ENCODE data around the gene INO80B. TPM values are rescaled to one million over a fixed set of nuclear protein-coding genes. Genes with fewer than 3 reads are reported as not detected.
"Not testable (repeated sequence)": the region's sequence is repeated elsewhere in the genome, so short reads cannot be mapped to it uniquely, and the experiment has no call there.

The INO80B gene
- total RNA-seq, 1 donor from 2014 or later = 54.5 TPM

- H3K27me3 Mint-ChIP-seq, H3K9me3 Mint-ChIP-seq, DNase-seq: not testable (repeated sequence)
- peak overlapping the region; percentile 94 for H3K4me3 Mint-ChIP-seq
- H3K4me1 Mint-ChIP-seq = peaks cover 23% of the 10 kb centered on the region
- peak overlapping the region; percentile 96 for H3K27ac Mint-ChIP-seq
- peaks cover 17% of the 10 kb centered on the region for H3K36me3 Mint-ChIP-seq (ENCODE audit: low read depth)
- intact Hi-C loops (cut with micrococcal nuclease) = loop anchor here (1.0 to 5.0 kb wide), 4 partner anchors 28 to 273 kb away; partner anchors contain the start of genes BOLA3, CCDC142 and TTC31
These were observed 34.3 kb upstream of the INO80B start for GRCh38 chr2:74420443-74421103.

DNA sequence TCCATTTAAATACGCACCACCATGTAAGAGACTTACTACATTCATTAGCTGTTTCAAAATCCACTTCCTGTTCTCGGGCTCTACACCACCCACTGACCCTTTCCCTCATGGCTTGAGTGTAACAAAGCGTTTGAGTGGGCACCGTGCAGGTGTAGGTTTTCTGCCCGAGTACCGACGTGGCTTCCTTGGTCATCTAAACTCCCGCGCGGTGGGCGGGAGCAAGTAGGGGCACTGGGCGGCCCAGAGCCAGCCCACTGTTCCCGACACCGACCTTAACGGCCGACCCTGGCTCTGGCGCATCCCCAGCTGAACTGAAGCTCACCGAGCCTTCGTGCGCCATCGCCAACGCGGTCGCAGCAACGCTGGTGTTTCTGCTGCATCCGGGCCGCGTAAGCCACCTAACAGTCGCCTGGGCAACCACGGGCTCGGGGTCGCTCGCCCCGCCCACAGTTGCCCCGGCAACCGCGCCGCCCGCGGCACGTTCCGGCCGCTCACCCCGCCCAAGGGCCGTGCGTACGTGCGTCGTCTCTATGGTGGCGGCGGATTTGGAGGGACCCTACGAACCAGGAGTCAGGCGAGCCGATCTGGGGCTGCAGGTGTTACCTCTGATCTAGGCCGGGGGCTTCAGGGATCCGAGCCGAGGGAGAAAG, 33.5 kb upstream of the INO80B start, which contains the start of the genes C2orf81 and WDR54:
TSS of gene C2orf81 (minus strand) at position 399 of the 650 bp plus-strand sequence. CDS start at position 340, 59 bp downstream.
TSS of gene WDR54 (plus strand) at position 510 of the 650 bp plus-strand sequence. CDS start 424 bp downstream, outside the sequence.
- peaks cover 2% of the 10 kb centered on the region for H3K27me3 Mint-ChIP-seq
- intact Hi-C loops (cut with micrococcal nuclease) = loop anchor here (1.0 to 5.0 kb wide), 4 partner anchors 29 to 274 kb away; partner anchors contain the start of genes BOLA3, CCDC142 and TTC31
- peaks cover 19% of the 10 kb centered on the region for H3K36me3 Mint-ChIP-seq (ENCODE audit: low read depth)
- peak; percentile 99 for DNase-seq
- H3K4me3 Mint-ChIP-seq = peak within 1 kb of the TSS; percentile 94
- no peaks in the 10 kb centered on the region for H3K9me3 Mint-ChIP-seq
- peak within 1 kb of the TSS; percentile 96 for H3K27ac Mint-ChIP-seq
- peaks cover 20% of the 10 kb centered on the region for H3K4me1 Mint-ChIP-seq

DNA sequence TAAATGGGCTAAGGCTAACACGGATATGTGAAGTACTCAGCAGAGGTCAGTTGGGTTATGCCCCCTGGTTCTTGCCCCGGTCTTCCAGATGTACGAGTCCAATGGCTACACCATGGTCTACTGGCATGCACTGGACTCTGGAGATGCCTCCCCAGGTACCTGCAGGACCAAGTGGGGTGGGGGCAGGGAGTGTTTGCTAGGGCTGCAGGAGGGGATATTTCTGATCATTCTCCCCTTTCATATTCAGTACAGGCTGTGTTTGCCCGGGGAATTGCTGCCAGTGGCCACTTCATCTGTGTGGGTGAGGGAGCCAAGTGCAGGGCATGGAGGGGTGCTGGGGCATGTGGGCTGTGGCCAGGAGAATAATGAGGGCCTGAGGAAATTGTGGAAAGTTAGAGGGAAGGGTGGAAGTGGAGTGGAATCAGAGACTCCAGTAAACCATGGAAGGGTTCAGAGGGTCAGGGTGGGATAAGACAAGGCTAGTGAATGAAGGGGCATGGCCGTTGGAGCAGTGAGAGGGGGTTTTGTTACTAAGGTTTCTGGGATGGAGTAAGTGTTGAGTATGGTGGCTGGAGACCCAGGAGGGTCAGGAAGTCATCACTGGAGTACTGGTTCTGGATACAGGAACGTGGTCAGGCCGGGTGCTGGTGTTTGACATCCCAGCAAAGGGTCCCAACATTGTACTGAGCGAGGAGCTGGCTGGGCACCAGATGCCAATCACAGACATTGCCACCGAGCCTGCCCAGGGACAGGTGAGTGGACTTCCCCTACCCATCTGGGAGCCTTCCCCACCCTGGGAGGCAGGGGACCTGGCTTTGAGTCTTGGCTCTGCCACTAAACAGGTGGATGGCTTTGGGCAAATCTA, 31.4 kb upstream of the INO80B start:
- H3K27me3 Mint-ChIP-seq = no peaks in the 10 kb centered on the region
- H3K4me1 Mint-ChIP-seq = peaks cover 18% of the 10 kb centered on the region
- intact Hi-C loops (cut with micrococcal nuclease) = loop anchor here (5.0 kb wide), 1 partner anchor 276 kb away; the partner anchor contains the start of gene BOLA3
- H3K36me3 Mint-ChIP-seq (ENCODE audit: low read depth) = peaks cover 25% of the 10 kb centered on the region
- H3K4me3 Mint-ChIP-seq = peak overlapping the region; percentile 94
- no peak for DNase-seq
- H3K9me3 Mint-ChIP-seq = no peaks in the 10 kb centered on the region
- H3K27ac Mint-ChIP-seq = peak overlapping the region; percentile 68

DNA sequence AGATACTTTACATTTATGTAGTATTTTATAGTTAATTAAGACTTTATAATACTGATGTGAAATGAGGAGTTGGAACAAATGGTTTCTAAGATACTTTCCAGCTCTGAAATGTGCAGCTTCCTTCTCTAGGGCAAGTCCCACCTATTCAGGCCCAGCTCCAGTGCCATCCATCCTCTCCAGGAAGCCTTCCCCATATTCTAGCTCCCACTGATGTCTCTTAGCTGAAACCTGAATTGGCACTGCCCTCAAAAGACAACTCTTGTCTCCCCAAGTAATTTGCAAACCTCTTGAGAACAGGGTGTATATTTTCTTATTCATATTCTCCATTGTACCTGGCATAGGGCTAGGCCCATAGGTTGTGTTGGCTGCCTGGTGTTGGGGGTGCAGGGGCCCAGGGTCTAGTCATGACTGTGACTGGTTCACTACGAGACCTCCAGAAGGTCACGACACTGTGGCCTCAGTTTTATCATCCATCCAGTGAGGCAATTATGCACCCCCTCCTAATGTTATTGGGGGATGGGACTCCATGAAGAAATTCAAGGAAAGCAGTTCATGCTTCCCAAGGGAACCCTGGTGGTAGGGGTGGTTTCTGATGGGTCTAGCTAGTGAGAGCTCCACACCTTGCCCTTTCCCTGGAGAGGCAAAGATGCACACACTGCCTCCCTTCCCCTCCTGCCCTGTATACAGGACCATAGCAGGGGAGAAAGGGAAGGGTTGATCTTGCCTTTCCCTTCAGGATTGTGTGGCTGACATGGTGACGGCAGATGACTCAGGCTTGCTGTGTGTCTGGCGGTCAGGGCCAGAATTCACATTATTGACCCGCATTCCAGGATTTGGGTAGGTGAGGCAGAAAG, 30.5 kb upstream of the INO80B start:
- intact Hi-C loops (cut with micrococcal nuclease) = loop anchor here (5.0 kb wide), 1 partner anchor 277 kb away; the partner anchor contains the start of gene BOLA3

GRCh38 chr2:74424995-74425406, 29.9 kb upstream of the INO80B start:
- Mint-ChIP-seq H3K4me1 (peaks cover 18% of the 10 kb centered on the region), H3K27ac (peak overlapping the region; percentile 5), H3K36me3 (ENCODE audit: low read depth) (peaks cover 25% of the 10 kb centered on the region), H3K27me3 (no peaks in the 10 kb centered on the region), H3K4me3 (no peak overlapping the region), H3K9me3 (no peaks in the 10 kb centered on the region)
- intact Hi-C loops (cut with micrococcal nuclease) = loop anchor here (5.0 kb wide), 1 partner anchor 278 kb away; the partner anchor contains the start of gene BOLA3
- DNase-seq = no peak

More for the DNA sequence above, 30.5 kb upstream of the INO80B start:
- Mint-ChIP-seq H3K36me3 (ENCODE audit: low read depth) (peaks cover 25% of the 10 kb centered on the region), H3K4me3 (no peak overlapping the region), H3K27me3 (no peaks in the 10 kb centered on the region), H3K27ac (peak overlapping the region; percentile 5), H3K4me1 (peaks cover 18% of the 10 kb centered on the region), H3K9me3 (no peaks in the 10 kb centered on the region)
- no peak for DNase-seq

GRCh38 chr2:74425523-74425922, 29.4 kb upstream of the INO80B start:
- Mint-ChIP-seq H3K36me3 (ENCODE audit: low read depth) (peaks cover 25% of the 10 kb centered on the region), H3K4me1 (peaks cover 14% of the 10 kb centered on the region), H3K27me3 (no peaks in the 10 kb centered on the region), H3K27ac (no peak overlapping the region), H3K9me3 (no peaks in the 10 kb centered on the region), H3K4me3 (no peak overlapping the region)
- DNase-seq = no peak
- intact Hi-C loops (cut with micrococcal nuclease) = no loop called here

- Mint-ChIP-seq H3K27me3 (no peaks in the 10 kb centered on the region), H3K4me3 (no peak overlapping the region), H3K9me3 (no peaks in the 10 kb centered on the region), H3K27ac (no peak overlapping the region), H3K4me1 (peaks cover 10% of the 10 kb centered on the region), H3K36me3 (ENCODE audit: low read depth) (peaks cover 25% of the 10 kb centered on the region)
- DNase-seq = no peak
- intact Hi-C loops (cut with micrococcal nuclease) = no loop called here
These were observed 28.6 kb upstream of the INO80B start for GRCh38 chr2:74426181-74426758.

GRCh38 chr2:74427551-74427950, 27.3 kb upstream of the INO80B start:
- H3K4me3 Mint-ChIP-seq = no peak overlapping the region
- intact Hi-C loops (cut with micrococcal nuclease) = no loop called here
- no peak for DNase-seq
- H3K27ac Mint-ChIP-seq = no peak overlapping the region
- H3K27me3 Mint-ChIP-seq = no peaks in the 10 kb centered on the region
- peaks cover 23% of the 10 kb centered on the region for H3K36me3 Mint-ChIP-seq (ENCODE audit: low read depth)
- peaks cover 9% of the 10 kb centered on the region for H3K4me1 Mint-ChIP-seq
- H3K9me3 Mint-ChIP-seq = no peaks in the 10 kb centered on the region

DNA sequence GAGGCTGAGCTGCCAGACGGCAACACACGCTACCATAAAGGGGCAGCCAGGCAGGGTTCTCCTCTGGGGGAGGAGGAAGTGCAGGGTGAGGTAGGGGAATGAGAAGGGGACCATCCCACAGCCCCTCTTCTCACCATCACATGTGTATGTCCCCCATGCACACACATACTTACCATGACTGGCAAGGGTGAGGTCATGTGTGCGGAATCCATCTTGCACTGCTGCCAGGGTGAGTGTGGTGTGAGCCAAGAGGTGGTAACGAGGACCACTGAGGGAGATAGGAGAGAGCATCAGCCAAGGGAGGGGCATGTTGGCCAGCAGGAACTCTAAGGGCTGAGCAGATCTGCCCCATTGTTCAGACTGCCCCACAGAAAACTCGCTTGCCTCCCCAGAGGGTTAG, 26.2 kb upstream of the INO80B start:
- no peak for DNase-seq
- Mint-ChIP-seq H3K27me3 (no peaks in the 10 kb centered on the region), H3K9me3 (no peaks in the 10 kb centered on the region), H3K27ac (no peak overlapping the region), H3K36me3 (ENCODE audit: low read depth) (peaks cover 19% of the 10 kb centered on the region), H3K4me1 (no peaks in the 10 kb centered on the region), H3K4me3 (no peak overlapping the region)
- intact Hi-C loops (cut with micrococcal nuclease) = no loop called here

GRCh38 chr2:74429487-74430451, 25.1 kb upstream of the INO80B start:
- Mint-ChIP-seq H3K4me3 (no peak overlapping the region), H3K9me3 (no peaks in the 10 kb centered on the region), H3K27me3 (no peaks in the 10 kb centered on the region), H3K4me1 (no peaks in the 10 kb centered on the region), H3K27ac (no peak overlapping the region), H3K36me3 (ENCODE audit: low read depth) (peaks cover 15% of the 10 kb centered on the region)
- intact Hi-C loops (cut with micrococcal nuclease) = no loop called here
- DNase-seq = no peak

- Mint-ChIP-seq H3K36me3 (ENCODE audit: low read depth) (peaks cover 9% of the 10 kb centered on the region), H3K27ac (no peak overlapping the region), H3K4me1 (no peaks in the 10 kb centered on the region), H3K4me3 (no peak overlapping the region), H3K9me3 (no peaks in the 10 kb centered on the region), H3K27me3 (no peaks in the 10 kb centered on the region)
- DNase-seq = no peak
- intact Hi-C loops (cut with micrococcal nuclease) = no loop called here
These were observed 24.4 kb upstream of the INO80B start for GRCh38 chr2:74430502-74430901.

Data from activated CD4-positive, alpha-beta T cell treated with anti-CD3 and anti-CD28 coated beads, Interleukin-2, amount 10 ng/mL, durations not matched to agents 24 days and 14 days (primary cell).